Measurements from ENCODE around the gene DMGDH.

Gene DMGDH

GRCh38 chr5:78968781-78969180 is 100.7 kb downstream of the DMGDH start:
- H3K4me3 ChIP-seq (ENCODE audit: severe bottlenecking) = no peak overlapping the region
- ATAC-seq (ENCODE audit: low read depth) = no peak
- no peaks in the 10 kb centered on the region for H3K27me3 ChIP-seq (ENCODE audit: insufficient read depth, poor library complexity, severe bottlenecking)
- H3K4me1 ChIP-seq (ENCODE audit: insufficient read depth, poor library complexity, severe bottlenecking) = no peaks in the 10 kb centered on the region
- no peak overlapping the region for H3K27ac ChIP-seq (ENCODE audit: poor library complexity, severe bottlenecking)
- no peak for DNase-seq (ENCODE audit: low spot score)
- no peak for TF ChIP-seq CTCF (IDR thresholded peaks at IDR 0.05; ENCODE audit: poor library complexity, severe bottlenecking)
- H3K9me3 ChIP-seq (ENCODE audit: severe bottlenecking) = no peaks in the 10 kb centered on the region
- no peaks in the 10 kb centered on the region for H3K36me3 ChIP-seq (ENCODE audit: low read depth)

- DNase-seq (ENCODE audit: low spot score) (no peak), ATAC-seq (ENCODE audit: low read depth) (peak; percentile 92)
- H3K4me1 ChIP-seq (ENCODE audit: insufficient read depth, poor library complexity, severe bottlenecking) = no peaks in the 10 kb centered on the region
- no peaks in the 10 kb centered on the region for H3K27me3 ChIP-seq (ENCODE audit: insufficient read depth, poor library complexity, severe bottlenecking)
- H3K9me3 ChIP-seq (ENCODE audit: severe bottlenecking) = no peaks in the 10 kb centered on the region
- H3K27ac ChIP-seq (ENCODE audit: poor library complexity, severe bottlenecking) = no peak overlapping the region
- H3K36me3 ChIP-seq (ENCODE audit: low read depth) = no peaks in the 10 kb centered on the region
- no peak overlapping the region for H3K4me3 ChIP-seq (ENCODE audit: severe bottlenecking)
- TF ChIP-seq CTCF (IDR thresholded peaks at IDR 0.05; ENCODE audit: poor library complexity, severe bottlenecking) = peak; percentile 79
These were observed 104.6 kb downstream of the DMGDH start for GRCh38 chr5:78964889-78965288.

- DNase-seq (ENCODE audit: low spot score) = no peak
- H3K4me3 ChIP-seq (ENCODE audit: severe bottlenecking) = no peak overlapping the region
- H3K4me1 ChIP-seq (ENCODE audit: insufficient read depth, poor library complexity, severe bottlenecking) = no peaks in the 10 kb centered on the region
- ATAC-seq (ENCODE audit: low read depth) = peak; percentile 19; the same call in 1 of the 3 replicates
- no peaks in the 10 kb centered on the region for H3K27me3 ChIP-seq (ENCODE audit: insufficient read depth, poor library complexity, severe bottlenecking)
- TF ChIP-seq CTCF (IDR thresholded peaks at IDR 0.05; ENCODE audit: poor library complexity, severe bottlenecking) = no peak
- no peaks in the 10 kb centered on the region for H3K36me3 ChIP-seq (ENCODE audit: low read depth)
- H3K27ac ChIP-seq (ENCODE audit: poor library complexity, severe bottlenecking) = no peak overlapping the region
- H3K9me3 ChIP-seq (ENCODE audit: severe bottlenecking) = no peaks in the 10 kb centered on the region
These were observed 107.7 kb downstream of the DMGDH start for GRCh38 chr5:78961743-78962142.

GRCh38 chr5:78959767-78960166 is 109.7 kb downstream of the DMGDH start:
- H3K9me3 ChIP-seq (ENCODE audit: severe bottlenecking) = no peaks in the 10 kb centered on the region
- no peak overlapping the region for H3K4me3 ChIP-seq (ENCODE audit: severe bottlenecking)
- H3K27ac ChIP-seq (ENCODE audit: poor library complexity, severe bottlenecking) = no peak overlapping the region
- H3K27me3 ChIP-seq (ENCODE audit: insufficient read depth, poor library complexity, severe bottlenecking) = no peaks in the 10 kb centered on the region
- ATAC-seq (ENCODE audit: low read depth) = no peak
- TF ChIP-seq CTCF (IDR thresholded peaks at IDR 0.05; ENCODE audit: poor library complexity, severe bottlenecking) = no peak
- no peak for DNase-seq (ENCODE audit: low spot score)
- no peaks in the 10 kb centered on the region for H3K4me1 ChIP-seq (ENCODE audit: insufficient read depth, poor library complexity, severe bottlenecking)
- H3K36me3 ChIP-seq (ENCODE audit: low read depth) = no peaks in the 10 kb centered on the region

- Histone ChIP-seq H3K4me3 (ENCODE audit: severe bottlenecking) (no peak overlapping the region), H3K9me3 (ENCODE audit: severe bottlenecking) (no peaks in the 10 kb centered on the region), H3K27ac (ENCODE audit: poor library complexity, severe bottlenecking) (no peak overlapping the region), H3K36me3 (ENCODE audit: low read depth) (no peaks in the 10 kb centered on the region), H3K27me3 (ENCODE audit: insufficient read depth, poor library complexity, severe bottlenecking) (no peaks in the 10 kb centered on the region), H3K4me1 (ENCODE audit: insufficient read depth, poor library complexity, severe bottlenecking) (no peaks in the 10 kb centered on the region)
- ATAC-seq (ENCODE audit: low read depth) (no peak), DNase-seq (ENCODE audit: low spot score) (no peak)
- no peak for TF ChIP-seq CTCF (IDR thresholded peaks at IDR 0.05; ENCODE audit: poor library complexity, severe bottlenecking)
These were observed 110.6 kb downstream of the DMGDH start for GRCh38 chr5:78958672-78959445.
